HG02970 (cell line): ENCODE data around the gene DPYSL5.
"Not testable (repeated sequence)": the region's sequence is repeated elsewhere in the genome, so short reads cannot be mapped to it uniquely, and the experiment has no call there.

Experiments used
- ATAC-seq: cut with Tn5 transposase; IDR thresholded peaks from one replicate; pipeline ENCODE4 v1.9.1; 2021; ENCODE audit warnings: mild to moderate bottlenecking, moderate library complexity, moderate number of reproducible peaks; ENCODE audit not compliant: unreplicated experiment, low FRiP score

The DPYSL5 gene

GRCh38 chr2:26923189-26923466 is 75.2 kb downstream of the DPYSL5 start:
- ATAC-seq: not testable (repeated sequence)

GRCh38 chr2:26924731-26925099 is 76.8 kb downstream of the DPYSL5 start:
- ATAC-seq: no peak

GRCh38 chr2:26925100-26925791 is 77.3 kb downstream of the DPYSL5 start:
- no peak for ATAC-seq

GRCh38 chr2:26927221-26927620 is 79.3 kb downstream of the DPYSL5 start:
- ATAC-seq: no peak

GRCh38 chr2:26932974-26933373 is 85.0 kb downstream of the DPYSL5 start:
- no peak for ATAC-seq

GRCh38 chr2:26933431-26934334 is 85.8 kb downstream of the DPYSL5 start:
- no peak for ATAC-seq

- no peak for ATAC-seq
Measured at GRCh38 chr2:26934335-26934724, 86.4 kb downstream of the DPYSL5 start.

GRCh38 chr2:26934985-26935384 is 87.1 kb downstream of the DPYSL5 start:
- no peak for ATAC-seq

GRCh38 chr2:26936855-26937254 is 88.9 kb downstream of the DPYSL5 start:
- no peak for ATAC-seq

GRCh38 chr2:26938399-26939118 is 90.6 kb downstream of the DPYSL5 start:
- no peak for ATAC-seq

- no peak for ATAC-seq
Measured at GRCh38 chr2:26940001-26940400, 92.1 kb downstream of the DPYSL5 start.

GRCh38 chr2:26941486-26941885 is 93.6 kb downstream of the DPYSL5 start:
- ATAC-seq: no peak

GRCh38 chr2:26942543-26943295 is 94.8 kb downstream of the DPYSL5 start:
- ATAC-seq: no peak

- no peak for ATAC-seq
Measured at GRCh38 chr2:26945991-26946750, 98.2 kb downstream of the DPYSL5 start.

GRCh38 chr2:26946841-26947784 is 99.2 kb downstream of the DPYSL5 start:
- no peak for ATAC-seq

- ATAC-seq: no peak
Measured at GRCh38 chr2:26948800-26949199, 100.9 kb downstream of the DPYSL5 start.

- no peak for ATAC-seq
Measured at GRCh38 chr2:26950246-26950645, 102.3 kb downstream of the DPYSL5 start.

- ATAC-seq: no peak
Measured at GRCh38 chr2:26951236-26951635, 103.3 kb downstream of the DPYSL5 start.

GRCh38 chr2:26952374-26952773 is 104.4 kb downstream of the DPYSL5 start:
- ATAC-seq: no peak
